ENCODE data around the gene QDPR.
A peak's percentile ranks its signal among the peaks of the same experiment; 100 is the strongest.

The QDPR gene

GRCh38 chr4:17526695-17527477 is 15.0 kb upstream of the QDPR start:
- DNase-seq, result no peak

DNA sequence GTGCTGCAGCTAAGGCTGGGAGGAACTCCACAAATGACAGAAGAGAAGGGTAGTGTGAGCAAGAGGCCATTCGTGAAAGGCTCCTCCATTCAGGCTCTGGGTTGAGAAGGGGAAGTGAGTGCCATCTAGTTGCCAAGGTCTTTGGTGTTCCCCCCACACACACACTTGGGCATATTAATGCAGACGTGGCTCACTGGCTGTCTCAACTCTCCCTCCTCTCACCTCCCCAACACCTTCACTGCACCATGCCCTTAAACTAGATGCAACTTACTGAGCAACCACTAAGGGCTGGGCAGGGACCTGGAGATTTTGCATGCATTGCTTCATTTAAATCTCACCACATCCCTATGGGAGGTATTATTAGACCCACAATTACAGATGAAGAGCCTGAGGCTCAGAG is 11.8 kb upstream of the QDPR start:
- DNase-seq, result no peak

GRCh38 chr4:17521595-17521994 is 9.7 kb upstream of the QDPR start:
- DNase-seq, result no peak

DNA sequence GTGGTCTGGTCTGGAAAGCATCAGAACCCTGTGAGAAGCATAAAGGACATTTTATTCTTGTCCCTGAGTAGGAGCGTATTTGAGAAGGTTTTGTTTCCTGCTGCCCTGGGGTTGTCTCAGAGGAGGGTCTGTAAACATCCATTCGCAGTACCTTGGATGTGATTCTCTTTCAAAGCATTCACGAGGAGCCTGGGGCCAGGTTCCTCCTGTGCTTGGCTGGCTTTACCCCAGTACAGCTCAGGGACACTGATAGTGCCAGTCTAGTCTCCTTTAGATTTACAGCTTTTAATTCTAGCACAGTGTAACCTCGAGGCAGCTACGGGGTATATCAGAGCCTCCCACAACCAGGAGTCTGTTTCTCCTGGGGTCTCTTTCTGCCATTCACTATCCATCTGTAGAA is 5.8 kb upstream of the QDPR start:
- no peak for DNase-seq

DNA sequence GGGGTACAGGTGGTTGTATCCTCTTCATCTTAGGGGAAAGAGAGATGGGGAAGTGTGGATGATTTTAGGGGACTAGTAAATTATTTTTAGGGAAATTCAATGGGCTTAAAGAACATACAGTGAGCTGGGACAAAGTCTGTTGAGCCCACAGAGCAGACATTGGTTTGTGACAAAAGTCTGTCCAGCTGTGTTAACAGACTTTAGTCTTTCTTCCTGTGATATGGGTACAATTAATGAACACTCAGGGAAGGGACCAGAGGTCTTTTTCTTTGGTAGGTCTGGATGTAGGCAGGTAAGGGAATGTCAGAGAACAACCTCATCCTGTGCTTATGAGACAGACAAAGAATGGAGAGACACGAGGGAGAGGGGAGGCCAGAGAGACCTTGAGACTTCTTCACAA is 5.1 kb upstream of the QDPR start:
- DNase-seq, result no peak

DNA sequence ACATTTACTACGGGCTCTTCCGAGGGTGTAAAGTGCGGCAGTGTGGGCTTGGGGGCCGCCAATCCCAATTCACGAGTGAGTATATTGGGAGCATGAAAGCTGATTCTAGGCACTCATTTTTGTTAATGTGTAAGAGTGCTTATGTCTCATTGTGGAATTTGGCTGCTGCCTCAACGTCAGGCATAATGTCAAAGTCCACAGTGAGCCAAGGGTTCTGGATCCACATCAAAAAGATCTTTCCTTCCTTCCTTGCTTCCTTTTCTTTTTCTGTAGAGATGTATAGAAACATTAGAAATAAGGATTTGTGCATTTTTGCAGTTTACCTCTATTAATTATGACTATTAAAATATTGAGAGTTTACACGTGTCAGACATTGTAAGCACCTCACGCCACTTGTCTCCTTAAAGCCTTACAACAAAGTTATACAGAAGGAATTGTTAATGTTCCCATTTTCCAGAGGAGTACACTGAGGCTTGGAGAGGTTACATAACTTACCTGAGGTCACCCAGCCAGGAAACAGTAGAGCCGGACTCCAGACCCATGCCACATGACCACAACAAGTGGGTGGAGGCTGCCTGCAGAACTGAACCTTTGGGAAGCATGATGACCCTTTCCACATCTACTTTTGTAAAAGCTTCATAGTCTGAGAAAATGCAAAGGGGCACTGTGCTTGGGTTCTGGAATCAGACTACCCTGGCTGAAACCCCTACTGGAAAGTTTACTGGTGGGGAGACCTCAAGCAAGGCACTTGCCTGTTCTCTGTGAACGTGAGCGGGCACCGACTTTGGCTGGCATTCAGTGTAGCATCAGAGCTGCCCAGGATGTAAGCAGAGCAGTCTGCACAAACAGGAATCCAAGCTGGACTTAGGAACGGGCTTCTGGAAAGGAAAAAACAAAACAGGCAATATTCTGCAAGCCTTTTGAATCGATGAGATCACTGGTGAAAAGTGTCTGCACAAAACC is 3.8 kb upstream of the QDPR start:
- DNase-seq, result no peak

GRCh38 chr4:17514865-17515264 is 3.0 kb upstream of the QDPR start, which contains the start of gene CLRN2:
CLRN2 (plus strand) TSS chr4:17515165; CDS start chr4:17515267, 102 bp downstream.
- no peak for DNase-seq

DNA sequence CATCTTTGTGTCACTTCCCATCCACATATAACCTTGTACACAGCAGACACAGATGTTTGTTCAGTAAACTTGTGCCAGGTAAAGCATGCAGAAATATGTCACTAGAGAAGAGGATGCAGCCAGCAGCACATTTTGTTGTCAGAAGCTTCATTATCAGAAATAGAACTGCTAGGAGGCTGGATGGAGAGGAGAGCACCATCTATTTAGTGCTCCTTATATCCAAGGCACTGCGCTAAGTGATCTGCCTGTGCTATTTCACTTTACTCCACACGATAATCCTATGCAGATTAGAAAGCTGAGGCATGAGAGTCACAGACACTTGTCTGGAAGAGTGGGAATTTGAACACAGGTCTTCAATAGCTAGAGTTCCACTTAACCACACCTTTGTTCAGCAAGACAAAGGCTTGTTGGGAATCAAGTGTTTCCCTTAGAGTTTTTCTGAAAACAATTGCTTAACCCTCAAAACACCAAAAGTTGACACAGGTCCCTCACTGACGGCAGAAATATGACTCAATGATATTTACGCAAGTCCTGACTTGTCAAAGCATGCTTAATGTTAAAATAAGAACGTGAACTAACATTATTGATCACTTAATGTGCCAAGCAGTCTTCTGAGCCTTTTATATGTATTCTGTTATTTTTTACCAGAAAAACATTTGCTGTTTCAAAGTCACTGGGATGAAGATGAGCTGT is 1.2 kb upstream of the QDPR start:
- no peak for DNase-seq

GRCh38 chr4:17511509-17511949 is 361 bp downstream of the QDPR start:
- DNase-seq, result peak; percentile 73

DNA sequence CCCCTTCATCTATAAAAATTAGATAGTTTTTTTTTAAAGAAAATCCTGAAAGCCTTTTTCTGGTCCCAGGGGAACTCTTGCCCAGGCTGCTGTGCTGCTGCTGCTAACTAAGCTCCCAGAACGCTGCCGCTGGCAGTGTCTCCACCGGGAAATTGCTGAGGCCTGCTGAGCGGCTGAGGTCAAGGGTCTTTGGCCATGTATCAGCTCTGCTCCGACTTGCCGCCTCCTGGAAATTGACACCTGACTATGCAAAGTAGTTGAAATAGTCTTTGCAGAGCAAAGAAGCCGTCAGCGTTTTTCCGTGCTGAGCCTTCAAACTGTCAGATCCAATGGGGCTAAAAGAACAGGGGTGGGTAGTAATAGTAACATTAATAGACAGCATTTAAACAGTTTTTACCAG is 839 bp downstream of the QDPR start:
- no peak for DNase-seq

DNA sequence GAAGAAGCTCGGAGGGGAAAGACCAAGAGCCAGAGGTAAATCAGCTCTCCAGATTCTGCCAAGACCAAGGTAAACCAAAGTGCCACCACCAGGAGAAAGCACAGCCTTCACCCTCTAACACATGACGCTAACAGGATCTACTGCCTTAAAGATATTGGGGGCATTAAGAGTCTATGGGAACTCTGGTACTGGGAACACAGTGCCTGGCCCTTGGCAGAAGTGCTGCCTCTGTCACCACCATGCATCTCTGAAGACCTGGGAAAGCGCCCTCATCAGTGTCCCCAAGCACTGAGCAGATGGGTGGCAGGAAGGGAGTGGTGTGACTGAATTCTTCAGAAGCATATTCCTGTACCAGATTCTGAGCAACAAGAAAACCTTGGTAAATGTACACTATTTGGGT is 1.3 kb downstream of the QDPR start:
- DNase-seq, result no peak

- no peak for DNase-seq
Observed at GRCh38 chr4:17504081-17504480, 7.8 kb downstream of the QDPR start.

- DNase-seq, result no peak
Observed at GRCh38 chr4:17502756-17503155, 9.1 kb downstream of the QDPR start.

DNA sequence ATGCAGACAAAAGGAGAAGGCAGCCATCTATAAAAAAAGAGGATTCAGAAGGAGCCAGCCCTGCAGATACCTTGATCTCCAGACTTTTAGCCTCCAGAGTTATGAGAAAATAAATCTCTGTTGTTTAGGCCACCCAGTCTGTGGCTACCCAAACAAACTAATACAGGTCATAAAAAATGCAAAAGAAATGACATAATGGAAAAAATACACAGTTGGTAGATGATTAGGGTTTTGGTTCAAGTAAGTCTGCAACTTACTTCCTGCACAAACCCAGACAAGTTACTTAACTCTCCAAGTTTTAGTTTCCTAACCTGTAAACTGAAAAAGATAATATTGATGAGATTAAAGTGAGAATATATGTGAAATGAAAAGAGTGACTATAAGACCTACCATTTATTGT is 11.3 kb downstream of the QDPR start:
- no peak for DNase-seq

- DNase-seq, result no peak
Observed at GRCh38 chr4:17497890-17498523, 13.9 kb downstream of the QDPR start.

GRCh38 chr4:17494258-17495190 is 17.4 kb downstream of the QDPR start:
- DNase-seq, result peak; percentile 23

DNA sequence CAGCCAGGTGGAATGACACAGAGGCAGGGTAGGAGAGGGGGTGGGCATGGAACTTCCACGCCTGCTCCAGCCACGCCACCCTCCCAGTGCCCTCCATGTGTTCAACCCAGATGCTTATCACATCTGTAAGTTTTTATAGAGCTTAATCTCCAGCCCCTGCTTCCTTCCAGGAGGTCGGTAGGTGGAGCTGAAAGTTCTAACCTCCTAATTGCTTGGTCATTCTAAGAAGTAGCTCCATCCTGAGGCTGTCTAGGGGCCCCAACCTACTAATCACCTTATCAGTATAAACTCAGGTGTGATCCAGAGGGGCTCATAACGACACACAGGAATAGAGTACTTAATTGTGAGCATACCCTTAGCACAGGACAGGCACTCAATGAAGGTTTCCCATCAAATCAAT is 18.3 kb downstream of the QDPR start:
- no peak for DNase-seq

DNA sequence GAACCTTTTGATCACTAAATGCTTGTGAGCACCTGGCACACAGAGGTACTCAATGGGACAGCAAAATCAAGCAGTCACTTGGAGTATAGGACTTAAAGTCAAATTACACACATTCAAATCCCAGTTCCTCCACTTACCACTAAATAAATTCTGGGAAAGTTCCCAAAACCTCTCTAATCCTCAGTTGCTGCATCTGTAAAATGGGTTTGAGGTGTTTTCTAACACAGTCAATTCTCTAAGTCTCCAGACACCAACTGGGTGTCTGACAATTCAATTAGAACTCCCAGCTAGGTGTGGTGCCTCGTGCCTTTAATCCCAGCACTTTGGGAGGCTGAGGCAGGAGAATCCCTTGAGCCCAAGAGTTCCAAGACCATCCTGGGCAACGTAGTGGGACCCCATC is 19.0 kb downstream of the QDPR start:
- no peak for DNase-seq

DNA sequence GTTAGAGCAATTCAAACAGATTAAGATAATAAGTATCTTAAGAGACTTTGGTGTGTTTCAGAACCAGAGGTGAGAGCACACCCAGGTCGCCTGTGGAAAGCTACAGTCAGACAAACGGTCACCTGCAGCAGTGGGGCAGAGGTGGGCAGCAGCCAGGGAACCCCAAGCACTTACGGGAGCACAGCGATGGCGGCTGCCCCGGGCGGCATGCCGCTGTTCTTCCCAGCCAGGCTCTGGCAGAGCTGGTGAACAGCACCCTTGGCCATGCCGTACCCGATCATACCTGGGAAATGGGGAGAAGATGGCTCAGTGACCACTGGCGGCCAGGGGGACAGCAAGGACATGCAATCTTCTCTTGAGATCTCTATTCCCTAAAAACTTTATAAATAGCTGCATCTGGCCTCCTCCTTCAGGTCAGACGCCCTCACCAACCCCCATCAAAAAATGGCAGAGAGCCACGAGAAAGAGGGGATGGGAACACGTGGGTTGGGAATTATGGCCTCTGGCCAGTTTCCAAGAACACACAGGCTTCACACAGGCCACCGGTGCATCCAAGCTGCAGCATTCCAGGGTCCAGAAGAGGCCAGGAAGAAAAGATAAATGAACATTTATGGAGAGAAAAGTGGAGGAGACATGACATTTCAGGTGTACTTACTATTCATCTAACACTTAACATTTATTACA is 19.7 kb downstream of the QDPR start:
- no peak for DNase-seq

DNA sequence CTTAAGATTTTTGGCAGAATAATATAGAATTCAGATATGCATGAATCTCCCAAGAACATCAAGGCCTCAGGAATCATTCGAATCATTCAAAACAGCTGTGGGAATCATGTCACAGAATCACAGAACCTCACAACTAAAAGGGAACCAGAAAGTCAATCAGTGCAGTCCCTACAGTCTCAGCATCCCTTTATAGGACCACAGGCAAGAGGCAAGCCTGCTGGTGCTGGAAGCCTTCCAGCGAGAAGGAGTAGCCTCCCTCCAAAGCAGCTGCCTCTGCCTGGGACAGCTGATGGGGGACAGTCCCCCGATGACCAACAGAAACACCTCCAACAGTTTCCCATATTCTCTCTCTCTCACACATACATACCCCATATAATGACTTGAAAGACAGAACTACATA is 20.7 kb downstream of the QDPR start:
- DNase-seq, result no peak

DNA sequence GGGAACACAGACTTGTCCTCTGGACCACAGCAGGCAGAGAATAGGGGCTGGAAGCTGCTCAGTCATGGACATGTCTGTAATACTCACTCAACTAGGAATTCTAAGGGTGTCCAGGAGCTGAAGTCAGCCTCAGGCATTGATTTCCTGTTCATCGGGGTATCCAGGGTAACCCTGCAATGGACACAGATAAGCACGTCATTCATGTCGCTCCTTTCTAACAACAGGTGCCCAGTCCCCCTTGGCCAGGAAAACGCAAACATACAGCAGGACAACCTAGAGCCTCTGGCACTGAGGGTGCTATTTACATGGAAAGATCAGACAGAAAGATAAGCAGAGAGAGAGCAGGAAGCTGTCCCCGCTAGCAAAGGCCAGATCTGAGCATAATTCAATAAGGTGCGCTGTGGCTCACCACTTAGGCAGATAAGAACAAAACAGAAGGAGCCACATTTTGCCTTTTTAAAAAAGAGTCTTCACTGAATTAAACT is 21.3 kb downstream of the QDPR start:
- no peak for DNase-seq

Data from activated CD4-positive, alpha-beta T cell treated with anti-CD3 and anti-CD28 coated beads, Interleukin-10, Interleukin-2, amounts not matched to agents 100 ng/mL and 50 ng/mL, durations not matched to agents 16 hours and 8 hours (primary cell).